GM23338 (cell line): ENCODE results near the gene TUBA1C. TPM values are rescaled to one million over a fixed set of nuclear protein-coding genes. Genes with fewer than 3 reads are reported as not detected.

Experiments used
- ATAC-seq: fragments of 200-7000 bp; cut with Tn5 transposase; 3 replicates; pipeline ENCODE4 v1.9.1; 2020
- DNase-seq: peaks from one replicate; pipeline ENCODE4 v3.0.0-alpha.2; 2015; ENCODE audit warnings: low spot score
- H2AFZ ChIP-seq: fragments of 200-600 bp; sonication (generic); 2 replicates; pipeline ENCODE4 v1.8.0; 2016; ENCODE audit warnings: antibody characterized with exemption, mild to moderate bottlenecking, moderate library complexity
- H3F3A ChIP-seq: fragments of 200-600 bp; sonication (generic); replicated peaks from 2 replicates; pipeline ENCODE4 v1.8.0; 2017; ENCODE audit warnings: antibody characterized with exemption, mixed run types, low read depth
- H3K27ac ChIP-seq: fragments of 200-600 bp; sonication (generic); 2 replicates; pipeline ENCODE4 v1.6.1; 2016; ENCODE audit warnings: low read depth
- H3K27me3 ChIP-seq: fragments of 200-600 bp; sonication (generic); 2 replicates; pipeline ENCODE4 v1.8.0; 2016; ENCODE audit warnings: mild to moderate bottlenecking, mixed run types, moderate library complexity; ENCODE audit not compliant: insufficient read depth
- H3K36me3 ChIP-seq: fragments of 200-600 bp; sonication (generic); 2 replicates; pipeline ENCODE4 v1.8.0; 2016; ENCODE audit warnings: mild to moderate bottlenecking; ENCODE audit not compliant: insufficient read depth
- H3K4me1 ChIP-seq: fragments of 200-600 bp; sonication (generic); 2 replicates; pipeline ENCODE4 v1.8.0; 2016; ENCODE audit warnings: mild to moderate bottlenecking, moderate library complexity; ENCODE audit not compliant: insufficient read depth
- H3K4me2 ChIP-seq: fragments of 200-600 bp; sonication (generic); 2 replicates; pipeline ENCODE4 v1.7.1; 2017; ENCODE audit warnings: mixed run types
- H3K4me3 ChIP-seq: fragments of 200-600 bp; sonication (generic); 2 replicates; pipeline ENCODE4 v1.6.1; 2016; ENCODE audit warnings: mixed run types
- H3K79me2 ChIP-seq: fragments of 200-600 bp; sonication (generic); replicated peaks from 2 replicates; pipeline ENCODE4 v1.8.0; 2017; ENCODE audit warnings: mild to moderate bottlenecking; ENCODE audit not compliant: insufficient read depth
- H3K9me2 ChIP-seq: fragments of 200-600 bp; sonication (generic); 2 replicates; pipeline ENCODE4 v1.8.0; 2017; ENCODE audit not compliant: insufficient read depth
- H4K20me1 ChIP-seq: fragments of 200-600 bp; sonication (generic); replicated peaks from 2 replicates; pipeline ENCODE4 v1.8.0; 2017; ENCODE audit warnings: mild to moderate bottlenecking; ENCODE audit not compliant: insufficient read depth
- H3K27ac Mint-ChIP-seq: 2 replicates; pipeline ENCODE4 v1.8.0; 2020; ENCODE audit warnings: inconsistent platforms, mild to moderate bottlenecking, moderate library complexity, mixed read lengths
- H3K27me3 Mint-ChIP-seq: 3 replicates; pipeline ENCODE4 v1.8.0; 2022; ENCODE audit warnings: low read depth, mild to moderate bottlenecking, moderate library complexity, mixed read lengths, inconsistent platforms; ENCODE audit not compliant: insufficient read depth, poor library complexity
- H3K36me3 Mint-ChIP-seq: 3 replicates; pipeline ENCODE4 v1.8.0; 2021; ENCODE audit warnings: low read depth, mild to moderate bottlenecking, inconsistent platforms, moderate library complexity, mixed read lengths
- H3K4me1 Mint-ChIP-seq: 3 replicates; pipeline ENCODE4 v1.8.0; 2020; ENCODE audit warnings: mild to moderate bottlenecking, inconsistent platforms, mixed read lengths
- H3K4me3 Mint-ChIP-seq: 3 replicates; pipeline ENCODE4 v1.8.0; 2021; ENCODE audit warnings: moderate library complexity, mild to moderate bottlenecking, inconsistent platforms, mixed read lengths
- H3K9me3 Mint-ChIP-seq: 3 replicates; pipeline ENCODE4 v1.8.0; 2020; ENCODE audit warnings: moderate library complexity, mild to moderate bottlenecking, inconsistent platforms, mixed read lengths
- CTCF ChIP-seq, 2 experiments: fragments of 200-600 bp in 1 of 2; sonication (generic) in 1 of 2; conservative IDR thresholded peaks; 2 replicates each; pipeline versions ENCODE4 v1.5.1 to v1.6.1; 2016 to 2017; ENCODE audit warnings: antibody characterized with exemption in 2 of 2, low read depth in 2 of 2, mild to moderate bottlenecking in 2 of 2, moderate library complexity in 1 of 2
- EZH2 ChIP-seq: fragments of 200-600 bp; sonication (generic); IDR thresholded peaks from one replicate; pipeline ENCODE4 v1.8.0; 2017; ENCODE audit warnings: antibody characterized with exemption, mild to moderate bottlenecking, low read depth; ENCODE audit not compliant: unreplicated experiment
- EZH2phosphoT487 ChIP-seq: fragments of 200-600 bp; sonication (generic); IDR thresholded peaks from one replicate; pipeline ENCODE4 v1.8.1; 2018; ENCODE audit warnings: antibody characterized with exemption; ENCODE audit not compliant: unreplicated experiment
- JUNB ChIP-seq: IDR thresholded peaks from one replicate; pipeline ENCODE4 v1.6.1; 2016; ENCODE audit warnings: antibody characterized with exemption; ENCODE audit not compliant: unreplicated experiment
- POLR2AphosphoS5 ChIP-seq: IDR thresholded peaks from 2 replicates; pipeline ENCODE4 v1.6.1; 2016; ENCODE audit warnings: antibody characterized with exemption, low read depth
- ZNF331 ChIP-seq: fragments of 250-450 bp; sonication (Bioruptor Pico); IDR thresholded peaks from 2 replicates; pipeline ENCODE4 v1.5.0; 2020; ENCODE audit warnings: low read depth, mild to moderate bottlenecking, moderate library complexity
- ZNF462 ChIP-seq: fragments of 250-450 bp; sonication (Bioruptor Pico); IDR thresholded peaks from 2 replicates; pipeline ENCODE4 v1.5.0; 2020; ENCODE audit warnings: mild to moderate bottlenecking, moderate library complexity
- polyA plus RNA-seq: library from polyadenylated mRNA; unstranded; fragments of >200 nt; fragmentation: Nextera tagmentation; extraction: Ambion mirVana; gene quantifications from 2 replicates; pipeline ENCODE4 v1.2.1, GENCODE V29; 2016
- total RNA-seq: library from RNA; depleted of rRNA; stranded (reverse); fragments of >200 nt; shearing (Covaris generic); gene quantifications from 2 replicates; pipeline ENCODE4 v1.2.3, GENCODE V29; 2014

TUBA1C gene
- total and polyA plus RNA-seq, 2 experiments from 2014 or later: 191 to 728 TPM

- Histone ChIP-seq H2AFZ (peak overlapping the region; percentile 94), H3K27ac (0 out of 2 replicates have a peak overlapping the region, but pooled peaks have one; percentile 32), H3F3A (peaks cover 3% of the 10 kb centered on the region; the same call in 1 of the 2 replicates), H3K36me3 (no peaks in the 10 kb centered on the region), H4K20me1 (no peaks in the 10 kb centered on the region), H3K4me3 (peak overlapping the region; percentile 21; the same call in 1 of the 2 replicates), H3K27me3 (no peaks in the 10 kb centered on the region), H3K79me2 (no peaks in the 10 kb centered on the region), H3K9me2 (no peaks in the 10 kb centered on the region), H3K4me1 (peaks cover 21% of the 10 kb centered on the region), H3K4me2 (peak overlapping the region; percentile 78)
- no peaks in the 10 kb centered on the region for H3K36me3 Mint-ChIP-seq
- peak; percentile 54 for ATAC-seq
- 0 out of 2 replicates have a peak overlapping the region, but pooled peaks have one; percentile 7 for H3K27ac Mint-ChIP-seq
- H3K27me3 Mint-ChIP-seq: peaks cover 14% of the 10 kb centered on the region
- TF ChIP-seq EZH2 (no peak), CTCF (conservative IDR thresholded peaks at IDR 0.05; ENCODE audit: low read depth in 2 of 2) (no peak), ZNF331 (CRISPR knock-in tag) (no peak), EZH2phosphoT487 (no peak), JUNB (no peak), ZNF462 (CRISPR knock-in tag) (no peak), POLR2AphosphoS5 (no peak)
- DNase-seq: peak; percentile 77
- H3K4me3 Mint-ChIP-seq: peak overlapping the region; percentile 38
- peaks cover 24% of the 10 kb centered on the region for H3K4me1 Mint-ChIP-seq
- H3K9me3 Mint-ChIP-seq: no peaks in the 10 kb centered on the region
These were observed 31.7 kb upstream of the TUBA1C start for GRCh38 chr12:49232940-49233841.
